GM19351 (cell line): ENCODE results near the gene SLC25A15.
A peak's percentile ranks its signal among the peaks of the same experiment; 100 is the strongest.
"Not testable (repeated sequence)": the region's sequence is repeated elsewhere in the genome, so short reads cannot be mapped to it uniquely, and the experiment has no call there.

ENCODE experiments used
- ATAC-seq: cut with Tn5 transposase; IDR thresholded peaks from one replicate; pipeline ENCODE4 v1.9.1; 2021; ENCODE audit warnings: mild to moderate bottlenecking, moderate library complexity; ENCODE audit not compliant: unreplicated experiment

SLC25A15 gene

GRCh38 chr13:40780822-40781401 lies 8.5 kb upstream of the SLC25A15 start:
- no peak for ATAC-seq

GRCh38 chr13:40781717-40782116 lies 7.7 kb upstream of the SLC25A15 start:
- no peak for ATAC-seq

GRCh38 chr13:40782971-40783370 lies 6.4 kb upstream of the SLC25A15 start:
- ATAC-seq = not testable (repeated sequence)

- no peak for ATAC-seq
These were observed 4.9 kb upstream of the SLC25A15 start for GRCh38 chr13:40784540-40784939.

GRCh38 chr13:40786568-40786996 lies 2.8 kb upstream of the SLC25A15 start:
- ATAC-seq = no peak

- ATAC-seq = no peak
These were observed 2.3 kb upstream of the SLC25A15 start for GRCh38 chr13:40787062-40787461.

GRCh38 chr13:40788540-40789274 lies 704 bp upstream of the SLC25A15 start:
- not testable (repeated sequence) for ATAC-seq

- ATAC-seq = no peak
These were observed 774 bp downstream of the SLC25A15 start for GRCh38 chr13:40790154-40790616.

GRCh38 chr13:40792284-40793051 lies 3.1 kb downstream of the SLC25A15 start:
- ATAC-seq = peak; percentile 39

- no peak for ATAC-seq
These were observed 3.9 kb downstream of the SLC25A15 start for GRCh38 chr13:40793339-40793738.

- no peak for ATAC-seq
These were observed 5.3 kb downstream of the SLC25A15 start for GRCh38 chr13:40794414-40795368.

- no peak for ATAC-seq
These were observed 7.2 kb downstream of the SLC25A15 start for GRCh38 chr13:40796649-40797048.

- no peak for ATAC-seq
These were observed 9.0 kb downstream of the SLC25A15 start for GRCh38 chr13:40798380-40798779.

GRCh38 chr13:40799508-40799907 lies 10.1 kb downstream of the SLC25A15 start:
- ATAC-seq = no peak

- ATAC-seq = no peak
These were observed 11.1 kb downstream of the SLC25A15 start for GRCh38 chr13:40800559-40800958.

- no peak for ATAC-seq
These were observed 12.1 kb downstream of the SLC25A15 start for GRCh38 chr13:40801255-40802217.

- no peak for ATAC-seq
These were observed 13.9 kb downstream of the SLC25A15 start for GRCh38 chr13:40803316-40803715.

GRCh38 chr13:40806241-40806640 lies 16.8 kb downstream of the SLC25A15 start:
- no peak for ATAC-seq

GRCh38 chr13:40809471-40809870 lies 20.1 kb downstream of the SLC25A15 start:
- no peak for ATAC-seq
